Measurements from ENCODE around the gene EXOC2. TPM values are rescaled to one million over a fixed set of nuclear protein-coding genes. Genes with fewer than 3 reads are reported as not detected.

The EXOC2 gene
- total and polyA plus RNA-seq, 2 donors (not counting 3 experiments of a cell fraction or from before 2014, with no cell fraction given): 18.2 to 30.8 TPM

GRCh38 chr6:497258-497657 lies 195.7 kb downstream of the EXOC2 start:
- Histone ChIP-seq H3K9ac (replicated peaks; ENCODE audit: extremely low read depth, insufficient read depth, low read length) (no peak overlapping the region), H3K4me3 (replicated peaks in 1 of 3; ENCODE audit: insufficient read depth in 1 of 3, low read depth in 1 of 3, low read length in 3 of 3) (no peak overlapping the region), H3K79me2 (ENCODE audit: control insufficient read depth, insufficient read depth, low read length) (no peaks in the 10 kb centered on the region), H2AFZ (ENCODE audit: low read depth, low read length) (no peak overlapping the region), H3K9me3 (replicated peaks; ENCODE audit: control insufficient read depth, insufficient read depth, low read length) (no peaks in the 10 kb centered on the region), H3K9me1 (replicated peaks; ENCODE audit: control insufficient read depth, extremely low read depth, insufficient read depth, low read length) (no peaks in the 10 kb centered on the region), H3K27me3 (ENCODE audit: control insufficient read depth in 2 of 2, insufficient read depth in 2 of 2, low read length in 2 of 2) (no peaks in the 10 kb centered on the region), H4K20me1 (replicated peaks; ENCODE audit: control insufficient read depth, extremely low read depth, insufficient read depth, low read length) (no peaks in the 10 kb centered on the region), H3K36me3 (ENCODE audit: control insufficient read depth in 2 of 2, extremely low read depth in 1 of 2, insufficient read depth in 2 of 2, low read length in 2 of 2) (peaks cover 1 to 3% of the 10 kb centered on the region in 2 experiments), H3K4me2 (ENCODE audit: insufficient read depth, low read length) (no peak overlapping the region), H3K27ac (ENCODE audit: insufficient read depth, low read depth, low read length) (no peak overlapping the region), H3K4me1 (ENCODE audit: control insufficient read depth, extremely low read depth, insufficient read depth, low read length) (no peaks in the 10 kb centered on the region)
- TF ChIP-seq EZH2 (IDR thresholded peaks at IDR 0.05; ENCODE audit: borderline replicate concordance, low read depth, low read length, severe bottlenecking): no peak
- no peak for TF ChIP-seq JUN (IDR thresholded peaks at IDR 0.05; ENCODE audit: borderline replicate concordance, insufficient read depth, insufficient read length, low read depth)
- TF ChIP-seq, protein P1, sequence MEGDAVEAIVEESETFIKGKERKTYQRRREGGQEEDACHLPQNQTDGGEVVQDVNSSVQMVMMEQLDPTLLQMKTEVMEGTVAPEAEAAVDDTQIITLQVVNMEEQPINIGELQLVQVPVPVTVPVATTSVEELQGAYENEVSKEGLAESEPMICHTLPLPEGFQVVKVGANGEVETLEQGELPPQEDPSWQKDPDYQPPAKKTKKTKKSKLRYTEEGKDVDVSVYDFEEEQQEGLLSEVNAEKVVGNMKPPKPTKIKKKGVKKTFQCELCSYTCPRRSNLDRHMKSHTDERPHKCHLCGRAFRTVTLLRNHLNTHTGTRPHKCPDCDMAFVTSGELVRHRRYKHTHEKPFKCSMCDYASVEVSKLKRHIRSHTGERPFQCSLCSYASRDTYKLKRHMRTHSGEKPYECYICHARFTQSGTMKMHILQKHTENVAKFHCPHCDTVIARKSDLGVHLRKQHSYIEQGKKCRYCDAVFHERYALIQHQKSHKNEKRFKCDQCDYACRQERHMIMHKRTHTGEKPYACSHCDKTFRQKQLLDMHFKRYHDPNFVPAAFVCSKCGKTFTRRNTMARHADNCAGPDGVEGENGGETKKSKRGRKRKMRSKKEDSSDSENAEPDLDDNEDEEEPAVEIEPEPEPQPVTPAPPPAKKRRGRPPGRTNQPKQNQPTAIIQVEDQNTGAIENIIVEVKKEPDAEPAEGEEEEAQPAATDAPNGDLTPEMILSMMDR (IDR thresholded peaks at IDR 0.05; ENCODE audit: extremely low read depth in 1 of 2, insufficient read depth in 1 of 2, low read depth in 1 of 2, low read length in 2 of 2): no peak
- TF ChIP-seq POLR2AphosphoS5 (IDR thresholded peaks at IDR 0.05; ENCODE audit: insufficient read depth, low read depth, low read length): no peak
- TF ChIP-seq MYC (IDR thresholded peaks at IDR 0.05; ENCODE audit: low read depth, low read length): no peak
- TF ChIP-seq POLR2A (IDR thresholded peaks at IDR 0.05; ENCODE audit: low read depth, low read length): no peak
- TF ChIP-seq GATA2 (IDR thresholded peaks at IDR 0.05; ENCODE audit: insufficient read depth, insufficient read length, low read depth, low read length): no peak
- TF ChIP-seq, protein P2, sequence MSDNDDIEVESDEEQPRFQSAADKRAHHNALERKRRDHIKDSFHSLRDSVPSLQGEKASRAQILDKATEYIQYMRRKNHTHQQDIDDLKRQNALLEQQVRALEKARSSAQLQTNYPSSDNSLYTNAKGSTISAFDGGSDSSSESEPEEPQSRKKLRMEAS (IDR thresholded peaks at IDR 0.05; ENCODE audit: insufficient read depth, insufficient read length): no peak
- no peak for TF ChIP-seq FOS (IDR thresholded peaks at IDR 0.05; ENCODE audit: borderline replicate concordance, insufficient read depth, low read length)
- FAIRE-seq: no peak
- ChIA-PET CTCF (no interaction called here), POLR2A (no interaction called here)
- no TSS peak for BruUV-seq (replicated peaks)
- intact Hi-C loops (cut with micrococcal nuclease): no loop called here
- dilution Hi-C loops (cut with MboI; ENCODE audit: extremely low pct_ligation_motif_present, low sequenced_read_pairs): no loop called here
- no peak for DNase-seq (ENCODE audit: low read depth, low spot score)
